Psoas muscle (tissue), 8 donors: ENCODE measurements around the gene CDC7. TPM values are rescaled to one million over a fixed set of nuclear protein-coding genes. Genes with fewer than 3 reads are reported as not detected.

ENCODE experiments used
- ATAC-seq, 4 donors: fragments of 200-7000 bp; cut with Tn5 transposase; one replicate each; pipeline ENCODE4 v1.9.1; 2020; ENCODE audit warnings: moderate library complexity in 3 of 4, mild to moderate bottlenecking in 2 of 4
- DNase-seq, 2 donors: peaks; one replicate each; pipeline ENCODE4 v3.0.0-alpha.2; 2020
- H3K27ac ChIP-seq: fragments of 200-600 bp; one replicate; pipeline ENCODE4 v1.8.0; 2022
- H3K27me3 ChIP-seq, 3 donors: fragments of 200-600 bp in 1 of 3; one replicate each; pipeline versions ENCODE4 v1.6.1 to v1.8.0; 2013 to 2022; ENCODE audit warnings: low read length in 2 of 3, mild to moderate bottlenecking in 2 of 3, moderate library complexity in 1 of 3; ENCODE audit not compliant: insufficient read depth in 3 of 3
- H3K36me3 ChIP-seq, 2 donors: fragments of 200-600 bp in 1 of 2; one replicate each; pipeline versions ENCODE4 v1.6.1 to v1.8.0; 2013 to 2022; ENCODE audit warnings: low read depth in 1 of 2, mild to moderate bottlenecking in 1 of 2, moderate library complexity in 1 of 2; ENCODE audit not compliant: insufficient read depth in 1 of 2
- H3K4me1 ChIP-seq: fragments of 200-600 bp; one replicate; pipeline ENCODE4 v1.8.0; 2022
- H3K4me3 ChIP-seq: fragments of 200-600 bp; one replicate; pipeline ENCODE4 v1.8.0; 2022; ENCODE audit warnings: mild to moderate bottlenecking
- H3K9me3 ChIP-seq: fragments of 200-600 bp; one replicate; pipeline ENCODE4 v1.8.0; 2022
- WGBS, 3 donors: extraction: QIAGEN DNeasy Blood & Tissue Kit; methylation state at CpG; one replicate each; pipeline versions ENCODE4 v1.1.6 to v1.1.7; 2013; 5-methylcytosine and 5-hydroxymethylcytosine counted together
- intact Hi-C, 2 donors: fragments of 100-400 bp; cut with DNase I; formaldehyde crosslinking; loops; one replicate each; pipeline versions ENCODE4 v1.11.0 to v1.14.2; 2022
- polyA plus RNA-seq, 3 donors: library from polyadenylated mRNA; stranded (reverse); fragments of 200-250 nt; gene quantifications; one replicate each; pipeline ENCODE4 v1.2.3, GENCODE V29; 2013
- total RNA-seq, 4 donors: library from RNA; stranded (reverse); fragmentation: NEBNext Ultra II Directional in 2 of 4; extraction: Animal tissue kit (Norgen Biotek cat#: 25700) in 2 of 4; gene quantifications; one replicate each; pipeline versions ENCODE4 v1.2.1 to v1.2.4, GENCODE V29; 2021 to 2023
- TF ChIP-seq, protein P1 (sequence below): fragments of 200-600 bp; IDR thresholded peaks from one replicate; pipeline ENCODE4 v1.8.0; 2022; ENCODE audit warnings: antibody characterized with exemption
- donor health status: healthy with polysubstance abuse.
- donor health status: DM: no; HTN: no; CAD: no; lungs with moderate emphysema.
- donor health status: Bipolar disorder and iron deficiency.
- donor health status: healthy.
- donor health status: DM: yes; HTN: yes; CAD: no.
- donor health status: DM: no; HTN: no; CAD: no.
- donor health status: DM: no; HTN: no; CAD: no.
- donor health status: DM: yes; HTN: yes; CAD: no.

The CDC7 gene
- total and polyA plus RNA-seq, 7 donors = 0.25 to 1.4 (median 0.54) TPM

DNA sequence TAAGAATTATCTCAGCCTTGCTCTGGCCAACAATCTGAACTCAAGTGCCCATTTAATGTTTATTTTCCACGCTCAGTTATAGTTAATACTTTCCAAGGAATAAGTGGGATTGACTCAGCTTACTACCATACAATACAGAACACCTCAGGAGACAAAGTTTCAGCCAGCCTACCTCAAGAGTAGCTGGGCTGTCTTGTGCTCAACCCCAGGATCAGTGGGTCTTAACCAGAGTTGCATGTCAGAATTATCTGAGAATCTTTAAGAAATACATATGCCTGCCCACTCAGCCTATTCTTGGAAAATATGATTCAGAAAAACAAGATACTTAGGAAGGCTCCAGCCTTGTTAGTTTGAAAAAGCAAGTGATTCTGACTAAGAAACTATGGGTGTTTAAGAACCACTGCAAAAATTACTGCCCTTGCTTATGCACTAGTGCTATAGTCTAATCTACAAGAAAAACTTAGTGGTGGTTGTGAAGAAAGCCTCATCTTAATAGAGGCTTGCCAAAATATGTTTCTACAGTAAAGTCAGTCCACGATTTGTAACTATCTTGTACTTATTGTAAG, 20.4 kb downstream of the CDC7 start:
- Histone ChIP-seq H3K36me3 (no peaks in the 10 kb centered on the region), H3K4me1 (no peaks in the 10 kb centered on the region), H3K27ac (no peak overlapping the region)

DNA sequence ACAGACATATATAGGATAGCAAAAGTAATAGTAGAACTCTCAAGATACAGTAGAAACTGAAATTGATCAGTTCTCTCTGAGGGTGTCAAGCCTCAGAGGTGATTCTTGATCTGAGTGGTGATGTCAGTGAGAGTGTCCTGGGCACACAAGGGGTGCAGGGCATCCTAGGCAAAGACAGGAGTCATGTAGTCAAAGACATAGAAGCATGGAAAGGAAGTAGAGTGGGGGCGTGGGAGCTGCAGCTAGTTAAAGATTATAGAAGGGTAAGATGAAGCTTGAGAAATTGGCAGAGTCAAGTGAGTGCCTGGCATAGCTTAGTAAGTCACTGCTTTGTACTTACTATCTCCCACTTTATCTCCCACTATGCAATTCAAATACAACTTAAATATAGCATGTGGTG, 22.8 kb downstream of the CDC7 start:
- Histone ChIP-seq H3K27me3 (no peaks in the 10 kb centered on the region), H3K36me3 (no peaks in the 10 kb centered on the region), H3K27ac (no peak overlapping the region), H3K9me3 (no peaks in the 10 kb centered on the region), H3K4me1 (no peaks in the 10 kb centered on the region), H3K4me3 (no peak overlapping the region)
- TF ChIP-seq, protein P1, sequence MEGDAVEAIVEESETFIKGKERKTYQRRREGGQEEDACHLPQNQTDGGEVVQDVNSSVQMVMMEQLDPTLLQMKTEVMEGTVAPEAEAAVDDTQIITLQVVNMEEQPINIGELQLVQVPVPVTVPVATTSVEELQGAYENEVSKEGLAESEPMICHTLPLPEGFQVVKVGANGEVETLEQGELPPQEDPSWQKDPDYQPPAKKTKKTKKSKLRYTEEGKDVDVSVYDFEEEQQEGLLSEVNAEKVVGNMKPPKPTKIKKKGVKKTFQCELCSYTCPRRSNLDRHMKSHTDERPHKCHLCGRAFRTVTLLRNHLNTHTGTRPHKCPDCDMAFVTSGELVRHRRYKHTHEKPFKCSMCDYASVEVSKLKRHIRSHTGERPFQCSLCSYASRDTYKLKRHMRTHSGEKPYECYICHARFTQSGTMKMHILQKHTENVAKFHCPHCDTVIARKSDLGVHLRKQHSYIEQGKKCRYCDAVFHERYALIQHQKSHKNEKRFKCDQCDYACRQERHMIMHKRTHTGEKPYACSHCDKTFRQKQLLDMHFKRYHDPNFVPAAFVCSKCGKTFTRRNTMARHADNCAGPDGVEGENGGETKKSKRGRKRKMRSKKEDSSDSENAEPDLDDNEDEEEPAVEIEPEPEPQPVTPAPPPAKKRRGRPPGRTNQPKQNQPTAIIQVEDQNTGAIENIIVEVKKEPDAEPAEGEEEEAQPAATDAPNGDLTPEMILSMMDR = no peak
- WGBS, 3 donors = 50 to 70% (median 57%) methylated on average over 1 of the region's 1 CpG
- intact Hi-C loops = no loop called here
- ATAC-seq = no peak
- no peak for DNase-seq

More for the DNA sequence above, 20.4 kb downstream of the CDC7 start:
- TF ChIP-seq, protein P1 = no peak
- Histone ChIP-seq H3K4me3 (no peak overlapping the region), H3K27me3 (no peaks in the 10 kb centered on the region), H3K9me3 (no peaks in the 10 kb centered on the region)
- WGBS, 3 donors = 61 to 86% (median 84%) methylated on average over 2 of the region's 2 CpGs
- ATAC-seq (no peak), DNase-seq (no peak)
- intact Hi-C loops = no loop called here

DNA sequence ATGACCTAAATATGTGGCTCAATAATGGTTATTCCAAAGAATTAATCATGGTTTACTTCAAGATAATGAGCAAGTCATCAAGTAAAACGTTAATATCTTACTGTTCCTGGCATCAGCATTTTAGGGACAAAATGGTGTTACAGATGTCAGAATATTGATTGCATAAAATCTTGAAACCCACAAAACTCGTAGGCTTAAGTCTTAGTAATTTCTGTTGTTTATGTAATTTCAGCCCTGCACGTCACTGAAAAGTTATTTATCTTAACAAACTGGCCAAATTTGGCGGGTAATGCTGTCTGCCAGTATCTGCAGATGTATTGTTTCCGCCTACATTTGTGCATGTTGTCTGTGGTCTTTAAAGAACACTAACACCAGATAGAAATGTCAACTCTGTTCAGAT, 25.8 kb downstream of the CDC7 start:
- TF ChIP-seq, protein P1 = no peak
- Histone ChIP-seq H3K36me3 (no peaks in the 10 kb centered on the region), H3K9me3 (no peaks in the 10 kb centered on the region), H3K4me1 (no peaks in the 10 kb centered on the region), H3K27ac (no peak overlapping the region), H3K27me3 (no peaks in the 10 kb centered on the region), H3K4me3 (no peak overlapping the region)
- DNase-seq = no peak
- WGBS, 3 donors = 62 to 75% (median 73%) methylated on average over 5 of the region's 5 CpGs
- intact Hi-C loops = no loop called here
- ATAC-seq = no peak

DNA sequence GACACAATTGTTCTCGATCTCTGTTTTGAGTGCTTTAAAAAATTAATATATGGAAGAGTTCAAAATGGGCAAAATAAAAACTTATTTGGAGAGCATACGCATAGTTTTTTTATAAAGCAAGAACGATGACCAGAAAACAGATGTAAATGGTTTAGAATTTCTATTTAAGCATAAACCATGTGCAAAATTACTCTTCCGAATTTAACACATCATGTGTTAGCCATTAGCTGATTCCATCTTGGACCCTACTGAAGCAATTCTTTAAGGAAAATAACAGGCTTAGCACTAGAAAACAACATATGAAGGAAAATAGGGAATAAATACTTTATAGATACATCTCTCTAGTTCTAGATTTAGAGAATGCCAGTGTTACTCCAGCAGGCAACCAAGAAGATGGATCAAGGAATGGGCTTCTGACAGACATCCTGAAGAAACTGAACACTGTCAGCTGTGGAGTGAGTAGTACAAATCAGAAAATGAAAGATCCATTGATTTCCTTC, 26.7 kb downstream of the CDC7 start:
- no peaks in the 10 kb centered on the region for H3K4me1 ChIP-seq
- H3K4me3 ChIP-seq = no peak overlapping the region
- WGBS, 3 donors = 76 to 80% (median 79%) methylated on average over 4 of the region's 4 CpGs
- no peak overlapping the region for H3K27ac ChIP-seq
- H3K9me3 ChIP-seq = no peaks in the 10 kb centered on the region
- no peaks in the 10 kb centered on the region for H3K36me3 ChIP-seq
- TF ChIP-seq, protein P1 = no peak
- intact Hi-C loops = no loop called here
- no peaks in the 10 kb centered on the region for H3K27me3 ChIP-seq
- ATAC-seq (no peak), DNase-seq (no peak)

DNA sequence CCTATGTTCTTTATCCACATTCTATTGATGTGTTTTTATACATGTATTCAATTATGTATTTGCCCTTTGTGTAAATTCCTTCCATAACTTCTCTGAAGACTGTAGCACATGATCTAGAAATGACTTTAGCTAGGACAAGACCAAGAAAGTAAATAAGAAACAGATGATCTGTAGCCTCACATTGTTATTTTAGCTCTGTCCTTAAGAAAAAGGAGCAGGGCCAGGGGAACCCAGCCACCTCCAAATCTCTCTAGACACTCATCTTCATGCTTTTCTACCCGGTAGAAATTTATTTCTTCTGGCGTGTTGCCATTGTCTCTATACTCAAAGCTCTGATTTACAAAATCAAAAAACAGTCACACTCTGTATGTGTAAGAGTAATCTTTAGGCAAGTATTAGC, 27.1 kb downstream of the CDC7 start:
- 52 to 54% (median 53%) methylated on average over 2 of the region's 2 CpGs for WGBS, 3 donors
- intact Hi-C loops = no loop called here
- ATAC-seq = no peak

More for the DNA sequence above, 27.1 kb downstream of the CDC7 start:
- Histone ChIP-seq H3K36me3 (no peaks in the 10 kb centered on the region), H3K9me3 (no peaks in the 10 kb centered on the region), H3K4me3 (no peak overlapping the region), H3K27ac (no peak overlapping the region), H3K27me3 (no peaks in the 10 kb centered on the region), H3K4me1 (no peaks in the 10 kb centered on the region)
- DNase-seq = no peak
- TF ChIP-seq, protein P1 = no peak
